Cardiac muscle cell (in vitro differentiated cells and primary cell): ENCODE data around the gene RYR2. TPM values are rescaled to one million over a fixed set of nuclear protein-coding genes. Genes with fewer than 3 reads are reported as not detected.
"Not testable (repeated sequence)": the region's sequence is repeated elsewhere in the genome, so short reads cannot be mapped to it uniquely, and the experiment has no call there.

Source experiments
- DNase-seq, 2 donors: peaks; one replicate each; pipeline versions ENCODE4 v3.0.0 to v3.0.0-alpha.2; 2010 to 2017; ENCODE audit warnings: low read depth in 1 of 2, low spot score in 1 of 2
- H3K27ac ChIP-seq: fragments of 200-600 bp; sonication (generic); 2 replicates; pipeline ENCODE4 v1.5.1; 2016
- H3K27me3 ChIP-seq: fragments of 200-600 bp; sonication (generic); 2 replicates; pipeline ENCODE4 v1.6.0; 2016; ENCODE audit warnings: control low read depth
- H3K36me3 ChIP-seq: fragments of 200-600 bp; sonication (generic); 2 replicates; pipeline ENCODE4 v1.5.1; 2016; ENCODE audit warnings: control low read depth
- H3K4me1 ChIP-seq: fragments of 200-600 bp; sonication (generic); 2 replicates; pipeline ENCODE4 v1.8.1; 2017; ENCODE audit warnings: low read depth, mild to moderate bottlenecking, mixed run types
- H3K4me3 ChIP-seq: fragments of 200-600 bp; sonication (generic); 2 replicates; pipeline ENCODE4 v1.5.1; 2016; ENCODE audit warnings: mild to moderate bottlenecking
- H3K9me3 ChIP-seq: fragments of 200-600 bp; sonication (generic); 2 replicates; pipeline ENCODE4 v1.5.1; 2017; ENCODE audit warnings: low read depth, mild to moderate bottlenecking, control low read depth
- polyA plus RNA-seq: library from polyadenylated mRNA; unstranded; fragments of >200 nt; fragmentation: Nextera tagmentation; extraction: Ambion mirVana; gene quantifications from 2 replicates; pipeline ENCODE4 v1.2.1, GENCODE V29; 2016
- total RNA-seq: library from RNA; depleted of rRNA; stranded (reverse); fragments of >200 nt; gene quantifications from 2 replicates; pipeline ENCODE4 v1.2.3, GENCODE V29; 2016
- TF ChIP-seq, protein P1 (sequence below): IDR thresholded peaks from 2 replicates; pipeline ENCODE4 v1.5.1; 2012; ENCODE audit warnings: low read depth, mild to moderate bottlenecking, low read length

The RYR2 gene
- total and polyA plus RNA-seq, 2 experiments from 2014 or later = 29.8 to 155 TPM

DNA sequence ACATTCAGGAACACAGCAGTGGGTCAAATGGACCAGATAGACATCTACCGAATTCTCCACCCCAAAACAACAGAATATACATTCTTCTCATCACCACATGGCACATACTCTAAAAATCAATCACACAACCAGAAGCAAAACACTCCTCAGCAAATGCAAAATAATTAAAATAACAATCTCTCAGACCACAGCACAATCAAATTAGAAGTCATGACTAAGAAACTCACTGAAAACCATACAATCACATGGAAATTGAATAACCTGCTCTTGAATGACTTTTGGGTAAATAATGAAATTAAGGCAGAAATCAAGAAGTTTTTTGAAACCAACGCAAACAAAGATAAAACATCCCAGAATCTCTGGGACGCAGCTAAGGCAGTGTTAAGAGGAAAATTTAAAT is 799.5 kb downstream of the RYR2 start:
- TF ChIP-seq, protein P1, sequence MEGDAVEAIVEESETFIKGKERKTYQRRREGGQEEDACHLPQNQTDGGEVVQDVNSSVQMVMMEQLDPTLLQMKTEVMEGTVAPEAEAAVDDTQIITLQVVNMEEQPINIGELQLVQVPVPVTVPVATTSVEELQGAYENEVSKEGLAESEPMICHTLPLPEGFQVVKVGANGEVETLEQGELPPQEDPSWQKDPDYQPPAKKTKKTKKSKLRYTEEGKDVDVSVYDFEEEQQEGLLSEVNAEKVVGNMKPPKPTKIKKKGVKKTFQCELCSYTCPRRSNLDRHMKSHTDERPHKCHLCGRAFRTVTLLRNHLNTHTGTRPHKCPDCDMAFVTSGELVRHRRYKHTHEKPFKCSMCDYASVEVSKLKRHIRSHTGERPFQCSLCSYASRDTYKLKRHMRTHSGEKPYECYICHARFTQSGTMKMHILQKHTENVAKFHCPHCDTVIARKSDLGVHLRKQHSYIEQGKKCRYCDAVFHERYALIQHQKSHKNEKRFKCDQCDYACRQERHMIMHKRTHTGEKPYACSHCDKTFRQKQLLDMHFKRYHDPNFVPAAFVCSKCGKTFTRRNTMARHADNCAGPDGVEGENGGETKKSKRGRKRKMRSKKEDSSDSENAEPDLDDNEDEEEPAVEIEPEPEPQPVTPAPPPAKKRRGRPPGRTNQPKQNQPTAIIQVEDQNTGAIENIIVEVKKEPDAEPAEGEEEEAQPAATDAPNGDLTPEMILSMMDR = no peak
- no peaks in the 10 kb centered on the region for H3K4me1 ChIP-seq
- no peaks in the 10 kb centered on the region for H3K36me3 ChIP-seq
- H3K4me3 ChIP-seq = no peak overlapping the region
- H3K9me3 ChIP-seq = no peaks in the 10 kb centered on the region
- no peak for DNase-seq
- no peaks in the 10 kb centered on the region for H3K27me3 ChIP-seq
- no peak overlapping the region for H3K27ac ChIP-seq

DNA sequence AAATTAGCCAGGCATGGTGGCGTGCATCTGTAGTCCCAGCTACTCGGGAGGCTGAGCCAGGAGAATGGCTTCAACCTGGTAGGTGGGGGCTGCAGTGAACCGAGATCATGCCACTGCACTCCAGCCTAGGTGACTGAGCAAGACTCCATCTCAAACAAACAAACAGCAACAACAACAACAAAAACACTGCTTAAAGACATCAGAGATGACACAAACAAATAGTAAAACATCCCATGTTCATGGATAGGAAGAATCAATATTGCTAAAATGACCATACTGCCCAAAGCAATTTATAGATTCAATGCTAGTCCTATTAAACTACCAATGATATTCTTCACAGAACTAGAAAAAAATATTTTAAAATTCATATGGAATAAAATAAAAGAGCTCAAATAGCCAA is 801.5 kb downstream of the RYR2 start:
- H3K4me3 ChIP-seq, H3K36me3 ChIP-seq, H3K4me1 ChIP-seq, H3K27me3 ChIP-seq, H3K27ac ChIP-seq, H3K9me3 ChIP-seq, DNase-seq: not testable (repeated sequence)

DNA sequence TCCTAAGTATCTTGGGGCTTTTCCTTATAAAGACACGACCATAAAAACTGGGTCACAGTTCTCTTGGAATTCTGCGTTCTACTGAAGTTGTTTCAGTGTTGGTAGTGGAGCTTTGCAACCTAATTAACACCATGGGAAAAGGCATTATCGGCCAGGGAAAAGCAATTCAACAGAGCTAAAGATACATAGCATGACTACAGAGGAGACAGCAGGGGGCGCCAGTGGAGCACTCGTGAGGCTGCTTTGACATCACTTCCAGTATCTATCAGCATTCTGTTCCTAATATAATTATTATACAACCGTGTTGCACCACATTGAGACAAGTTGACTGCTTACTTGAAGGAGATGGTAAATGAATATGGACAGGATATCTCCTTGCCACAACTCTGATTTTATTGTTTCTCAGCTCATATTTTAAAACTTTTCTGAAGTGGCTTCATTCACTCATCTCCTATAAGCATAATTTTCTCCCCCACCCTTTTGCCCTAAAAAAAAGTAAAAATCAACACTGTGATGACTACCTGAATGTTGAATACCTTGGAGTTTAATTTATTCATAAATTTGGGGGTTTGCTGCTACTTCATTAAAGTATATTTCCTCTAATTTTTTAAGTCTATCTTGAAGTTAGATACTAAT is 809.3 kb downstream of the RYR2 start:
- DNase-seq = peak; percentile 42 to 79
- Histone ChIP-seq H3K9me3 (no peaks in the 10 kb centered on the region), H3K27me3 (no peaks in the 10 kb centered on the region), H3K4me3 (no peak overlapping the region), H3K4me1 (no peaks in the 10 kb centered on the region), H3K36me3 (no peaks in the 10 kb centered on the region), H3K27ac (no peak overlapping the region)
- TF ChIP-seq, protein P1 = peak; percentile 43

DNA sequence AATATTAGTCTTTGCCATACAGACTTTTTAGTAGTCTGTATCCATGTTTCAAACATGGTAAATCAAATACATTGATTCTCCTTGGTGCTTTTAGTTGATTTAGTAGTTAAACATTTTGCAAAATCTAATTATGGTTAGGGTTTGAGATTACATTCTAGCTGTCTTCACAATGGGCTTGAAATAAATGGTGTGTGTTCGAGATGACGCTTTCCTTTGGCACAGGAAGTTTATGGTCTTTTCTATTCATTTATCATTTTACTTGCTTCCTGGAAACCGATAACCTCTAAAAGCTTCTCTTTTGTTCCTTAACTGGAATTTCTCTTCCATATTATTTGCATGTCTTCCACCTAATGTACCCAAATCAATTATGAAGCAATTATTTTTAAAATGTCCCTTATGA is 810.4 kb downstream of the RYR2 start:
- TF ChIP-seq, protein P1 = no peak
- no peaks in the 10 kb centered on the region for H3K36me3 ChIP-seq
- no peak overlapping the region for H3K27ac ChIP-seq
- DNase-seq = no peak
- no peaks in the 10 kb centered on the region for H3K27me3 ChIP-seq
- no peaks in the 10 kb centered on the region for H3K4me1 ChIP-seq
- no peak overlapping the region for H3K4me3 ChIP-seq
- no peaks in the 10 kb centered on the region for H3K9me3 ChIP-seq

DNA sequence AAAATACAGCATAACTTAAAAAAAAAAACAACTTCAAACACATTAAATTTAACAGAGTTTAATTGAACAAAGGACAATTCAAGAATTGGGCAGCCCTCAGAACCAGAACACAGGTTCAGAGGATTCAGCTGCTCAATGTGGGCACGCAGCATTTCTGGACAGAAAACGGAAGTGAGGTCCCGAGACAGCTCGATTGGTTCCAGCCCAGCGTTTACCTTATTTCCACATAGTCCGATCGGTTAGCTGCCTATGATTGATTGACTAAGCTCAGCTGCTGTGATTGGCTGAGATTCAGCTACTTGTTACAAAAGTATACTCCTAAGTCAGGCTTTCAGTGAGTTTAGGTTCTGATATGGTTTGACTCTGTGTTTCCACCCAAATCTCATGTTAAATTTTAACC is 815.5 kb downstream of the RYR2 start:
- TF ChIP-seq, protein P1 = no peak
- H3K36me3 ChIP-seq = no peaks in the 10 kb centered on the region
- H3K4me1 ChIP-seq = no peaks in the 10 kb centered on the region
- no peaks in the 10 kb centered on the region for H3K9me3 ChIP-seq
- DNase-seq = no peak
- no peak overlapping the region for H3K27ac ChIP-seq
- no peak overlapping the region for H3K4me3 ChIP-seq
- H3K27me3 ChIP-seq = no peaks in the 10 kb centered on the region

DNA sequence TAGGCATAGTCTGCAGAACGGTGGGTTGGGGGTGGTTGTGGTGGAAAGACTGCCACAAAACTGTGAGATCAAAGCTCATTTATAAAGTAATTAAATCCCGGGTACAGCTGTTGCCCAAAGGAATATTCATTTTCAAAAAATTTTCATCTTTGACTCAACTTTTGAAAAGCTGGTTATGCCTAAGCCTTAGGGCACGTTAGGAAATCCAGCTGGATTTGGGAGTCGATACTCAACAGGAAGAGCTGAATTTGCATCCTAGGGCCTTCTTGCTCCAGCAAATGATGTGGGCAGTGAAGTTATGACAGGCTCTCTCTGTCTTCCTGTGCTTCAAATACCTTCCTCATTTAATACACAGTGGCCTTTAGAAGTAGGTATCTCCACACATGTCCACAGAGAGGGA is 817.0 kb downstream of the RYR2 start:
- Histone ChIP-seq H3K27me3 (no peaks in the 10 kb centered on the region), H3K4me3 (no peak overlapping the region), H3K36me3 (no peaks in the 10 kb centered on the region), H3K27ac (no peak overlapping the region), H3K9me3 (no peaks in the 10 kb centered on the region), H3K4me1 (no peaks in the 10 kb centered on the region)
- TF ChIP-seq, protein P1 = no peak
- DNase-seq = no peak
